Kidney (tissue), 14 donors: ENCODE results near the gene FYB2. TPM values are rescaled to one million over a fixed set of nuclear protein-coding genes. Genes with fewer than 3 reads are reported as not detected.
A peak's percentile ranks its signal among the peaks of the same experiment; 100 is the strongest.

Experiments
- DNase-seq, 5 donors: peaks; one replicate each; pipeline ENCODE4 v3.0.0-alpha.2; 2013 to 2020
- FAIRE-seq: peaks from 2 replicates; lab custom pipeline; 2012; peaks lifted over from hg19 to GRCh38; lab: Jason Lieb, UNC
- H3K27ac ChIP-seq, 2 donors: one replicate each; pipeline ENCODE4 v1.7.0; 2013; ENCODE audit warnings: low read depth in 2 of 2, low read length in 2 of 2, inconsistent platforms in 1 of 2
- H3K27me3 ChIP-seq: one replicate; pipeline ENCODE4 v1.7.1; 2013; ENCODE audit warnings: low read length, inconsistent platforms; ENCODE audit not compliant: control insufficient read depth, insufficient read depth
- H3K36me3 ChIP-seq, 3 donors: one replicate each; pipeline versions ENCODE4 v1.7.0 to v1.7.1; 2013; ENCODE audit warnings: low read length in 3 of 3, control low read depth in 1 of 3, inconsistent platforms in 1 of 3; ENCODE audit not compliant: insufficient read depth in 3 of 3, control insufficient read depth in 2 of 3
- H3K4me1 ChIP-seq, 3 donors: one replicate each; pipeline versions ENCODE4 v1.7.0 to v1.7.1; 2013; ENCODE audit warnings: low read length in 3 of 3, inconsistent platforms in 1 of 3, low read depth in 1 of 3; ENCODE audit not compliant: control insufficient read depth in 2 of 3, insufficient read depth in 2 of 3
- H3K4me3 ChIP-seq, 3 donors: one replicate each; pipeline versions ENCODE4 v1.7.0 to v1.8.1; 2013; ENCODE audit warnings: low read length in 3 of 3, control low read depth in 1 of 3, inconsistent platforms in 1 of 3
- H3K9ac ChIP-seq, 3 donors: one replicate each; pipeline versions ENCODE4 v1.7.0 to v1.7.1; 2013; ENCODE audit warnings: low read length in 3 of 3, control low read depth in 1 of 3, inconsistent platforms in 1 of 3
- H3K9me3 ChIP-seq, 3 donors: one replicate each; pipeline versions ENCODE4 v1.7.0 to v1.7.1; 2013; ENCODE audit warnings: low read length in 3 of 3, control low read depth in 1 of 3, inconsistent platforms in 1 of 3; ENCODE audit not compliant: control insufficient read depth in 2 of 3, insufficient read depth in 1 of 3
- CTCF ChIP-seq: IDR thresholded peaks from 3 replicates; pipeline ENCODE4 v1.5.1; 2012; ENCODE audit warnings: mild to moderate bottlenecking, moderate library complexity, borderline replicate concordance; ENCODE audit not compliant: insufficient read depth; ENCODE audit errors: extremely low read depth
- intact Hi-C: fragments of 100-400 bp; cut with DNase I; formaldehyde crosslinking; loops from one replicate; pipeline ENCODE4 v1.11.1; 2022
- polyA plus RNA-seq: library from polyadenylated mRNA; stranded (reverse); fragments of 350-450 nt; fragmentation: Illumina TruSeq; extraction: RNeasy Lipid Tissue Mini Kit (QIAGEN cat#74804); gene quantifications from one replicate; pipeline ENCODE4 v1.2.3, GENCODE V29; 2014; ENCODE audit warnings: low read depth, low replicate concordance; ENCODE audit not compliant: insufficient read depth
- total RNA-seq: library from RNA; stranded (reverse); fragmentation: NEBNext Ultra II Directional; extraction: Animal tissue kit (Norgen Biotek cat#: 25700); gene quantifications from one replicate; pipeline ENCODE4 v1.2.1, GENCODE V29; 2021
- donor health status: control.
- donor health status: control.
- donor health status: control.
- donor health status: control.
- donor health status: control.
- donor health status: DM: yes; HTN: yes; CAD: no.
- donor health status: Normal renal cell carcinoma (clear cell type).

FYB2 gene
- total and polyA plus RNA-seq, 2 donors from 2014 or later = 5.5 to 7.9 TPM

DNA sequence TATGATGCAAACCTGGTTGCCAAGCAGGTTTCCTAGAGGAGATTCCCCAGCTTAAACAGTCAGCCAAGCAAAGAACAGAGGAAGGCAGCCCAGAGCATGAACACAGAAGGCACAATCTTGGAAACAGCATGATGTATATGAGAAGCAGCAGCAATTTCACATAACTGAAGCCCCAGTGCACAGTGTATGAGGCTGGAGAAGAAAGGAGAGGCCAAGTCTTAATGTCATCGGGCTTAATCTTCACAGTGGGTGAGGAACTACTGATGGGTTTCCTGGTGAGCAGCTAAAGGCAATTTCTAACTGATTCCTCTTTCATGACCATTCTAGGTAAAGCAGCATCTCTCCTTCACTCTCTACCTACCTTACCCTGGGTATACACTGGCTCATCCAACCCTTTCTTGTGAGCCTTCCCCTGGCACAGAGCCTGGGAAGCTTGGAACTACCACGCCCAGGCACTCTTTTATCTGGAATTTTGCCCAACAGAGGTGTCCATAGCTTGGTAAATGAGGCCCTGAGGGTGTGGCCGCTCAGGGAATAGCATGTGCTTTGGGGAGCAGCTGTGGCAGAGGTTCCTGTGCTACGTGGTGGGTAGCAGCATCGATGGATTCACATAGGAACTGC lies 22.0 kb downstream of the FYB2 start:
- Histone ChIP-seq H3K36me3 (no peaks in the 10 kb centered on the region), H3K4me3 (no peak overlapping the region), H3K9me3 (no peaks in the 10 kb centered on the region), H3K27ac (no peak overlapping the region), H3K9ac (no peak overlapping the region), H3K4me1 (no peaks in the 10 kb centered on the region), H3K27me3 (no peaks in the 10 kb centered on the region)
- intact Hi-C loops = no loop called here
- DNase-seq (no peak), FAIRE-seq (no peak)
- TF ChIP-seq CTCF = no peak

- DNase-seq = no peak
- no peak for FAIRE-seq
- no peak for TF ChIP-seq CTCF
- Histone ChIP-seq H3K36me3 (no peaks in the 10 kb centered on the region), H3K27ac (no peak overlapping the region), H3K4me1 (no peaks in the 10 kb centered on the region), H3K9ac (no peak overlapping the region), H3K27me3 (no peaks in the 10 kb centered on the region), H3K9me3 (no peaks in the 10 kb centered on the region), H3K4me3 (no peak overlapping the region)
- intact Hi-C loops = no loop called here
Observed at GRCh38 chr1:56795870-56796269, 23.3 kb downstream of the FYB2 start.

GRCh38 chr1:56790036-56790435 lies 29.2 kb downstream of the FYB2 start:
- Histone ChIP-seq H3K36me3 (no peaks in the 10 kb centered on the region), H3K27me3 (no peaks in the 10 kb centered on the region), H3K4me1 (peaks cover 0 to 6% (median 3%) of the 10 kb centered on the region in 3 donors), H3K9ac (no peak overlapping the region), H3K9me3 (no peaks in the 10 kb centered on the region), H3K4me3 (no peak overlapping the region), H3K27ac (no peak overlapping the region)
- no peak for FAIRE-seq
- TF ChIP-seq CTCF = no peak
- intact Hi-C loops = no loop called here
- DNase-seq = no peak

GRCh38 chr1:56788588-56788987 lies 30.6 kb downstream of the FYB2 start:
- Histone ChIP-seq H3K27ac (peak overlapping the region; percentile 9 to 56), H3K27me3 (no peaks in the 10 kb centered on the region), H3K9me3 (no peaks in the 10 kb centered on the region), H3K9ac (no peak overlapping the region), H3K4me3 (no peak overlapping the region), H3K36me3 (no peaks in the 10 kb centered on the region), H3K4me1 (peaks cover 0 to 6% (median 3%) of the 10 kb centered on the region in 3 donors)
- DNase-seq (peak in 4 of 5 donors; percentile 11 to 72 (median 37)), FAIRE-seq (no peak)
- intact Hi-C loops = no loop called here
- TF ChIP-seq CTCF = no peak
